ENCODE measurements around the gene MSTN.
"Not testable (repeated sequence)": the region's sequence is repeated elsewhere in the genome, so short reads cannot be mapped to it uniquely, and the experiment has no call there.

MSTN gene

GRCh38 chr2:190043441-190043840 lies 19.1 kb downstream of the MSTN start:
- in situ Hi-C loops (cut with HindIII; ENCODE audit: low sequenced_read_pairs): no loop called here
- TF ChIP-seq CTCF (IDR thresholded peaks at IDR 0.05; ENCODE audit: low read depth, low read length, missing control alignments): no peak
- H3K4me3 ChIP-seq (ENCODE audit: low read depth, low read length): no peak overlapping the region
- DNase-seq (ENCODE audit: low read depth): no peak

- DNase-seq (ENCODE audit: low read depth): no peak
- no peak overlapping the region for H3K4me3 ChIP-seq (ENCODE audit: low read depth, low read length)
- in situ Hi-C loops (cut with HindIII; ENCODE audit: low sequenced_read_pairs): no loop called here
- TF ChIP-seq CTCF (IDR thresholded peaks at IDR 0.05; ENCODE audit: low read depth, low read length, missing control alignments): no peak
Measured at GRCh38 chr2:190036071-190036470, 26.5 kb downstream of the MSTN start.

- in situ Hi-C loops (cut with HindIII; ENCODE audit: low sequenced_read_pairs); H3K4me3 ChIP-seq (ENCODE audit: low read depth, low read length); DNase-seq (ENCODE audit: low read depth): not testable (repeated sequence)
Measured at GRCh38 chr2:190034417-190034816, 28.1 kb downstream of the MSTN start.

GRCh38 chr2:190031969-190032618 lies 30.4 kb downstream of the MSTN start:
- in situ Hi-C loops (cut with HindIII; ENCODE audit: low sequenced_read_pairs): no loop called here
- TF ChIP-seq CTCF (IDR thresholded peaks at IDR 0.05; ENCODE audit: low read depth, low read length, missing control alignments): no peak

GRCh38 chr2:190023860-190024259 lies 38.7 kb downstream of the MSTN start:
- in situ Hi-C loops (cut with HindIII; ENCODE audit: low sequenced_read_pairs): no loop called here
- peak; percentile 4 for DNase-seq (ENCODE audit: low read depth)

More at GRCh38 chr2:190031969-190032618, 30.4 kb downstream of the MSTN start:
- H3K4me3 ChIP-seq (ENCODE audit: low read depth, low read length): no peak overlapping the region
- no peak for DNase-seq (ENCODE audit: low read depth)

GRCh38 chr2:190020720-190021119 lies 41.8 kb downstream of the MSTN start:
- no peak for DNase-seq (ENCODE audit: low read depth)
- no peak overlapping the region for H3K4me3 ChIP-seq (ENCODE audit: low read depth, low read length)
- no peak for TF ChIP-seq CTCF (IDR thresholded peaks at IDR 0.05; ENCODE audit: low read depth, low read length, missing control alignments)
- in situ Hi-C loops (cut with HindIII; ENCODE audit: low sequenced_read_pairs): no loop called here

More at GRCh38 chr2:190023860-190024259, 38.7 kb downstream of the MSTN start:
- H3K4me3 ChIP-seq (ENCODE audit: low read depth, low read length): no peak overlapping the region
- TF ChIP-seq CTCF (IDR thresholded peaks at IDR 0.05; ENCODE audit: low read depth, low read length, missing control alignments): peak; percentile 44

- no peak for DNase-seq (ENCODE audit: low read depth)
- in situ Hi-C loops (cut with HindIII; ENCODE audit: low sequenced_read_pairs): no loop called here
- H3K4me3 ChIP-seq (ENCODE audit: low read depth, low read length): no peak overlapping the region
- no peak for TF ChIP-seq CTCF (IDR thresholded peaks at IDR 0.05; ENCODE audit: low read depth, low read length, missing control alignments)
Measured at GRCh38 chr2:190017837-190018236, 44.7 kb downstream of the MSTN start.

GRCh38 chr2:190015969-190016368 lies 46.6 kb downstream of the MSTN start:
- DNase-seq (ENCODE audit: low read depth); H3K4me3 ChIP-seq (ENCODE audit: low read depth, low read length); in situ Hi-C loops (cut with HindIII; ENCODE audit: low sequenced_read_pairs): not testable (repeated sequence)
